DLD1 (cell line): ENCODE results near the gene FNDC10.

Experiments
- in situ Hi-C: cut with HindIII; loops from 2 replicates; pipeline ENCODE4 v1.10.0; 2017; ENCODE audit warnings: low sequenced_read_pairs

Gene FNDC10

GRCh38 chr1:1550087-1550486 is 49.8 kb downstream of the FNDC10 start:
- in situ Hi-C loops = no loop called here

- in situ Hi-C loops = no loop called here
Observed at GRCh38 chr1:1548591-1548990, 51.3 kb downstream of the FNDC10 start.
